T47D (cell line): ENCODE results near the gene TPRKB.
"Not testable (repeated sequence)": the region's sequence is repeated elsewhere in the genome, so short reads cannot be mapped to it uniquely, and the experiment has no call there.

Source experiments
- DNase-seq, 2 experiments: peaks; one replicate each; pipeline versions ENCODE4 v3.0.0 to v3.0.0-alpha.2; 2011 to 2012; ENCODE audit warnings: low read depth in 1 of 2, low spot score in 1 of 2
- JUND ChIP-seq: IDR thresholded peaks from 2 replicates; pipeline ENCODE4 v1.6.1; 2012; ENCODE audit warnings: low read depth
- in situ Hi-C: cut with HindIII; loops from 2 replicates; pipeline ENCODE4 v1.10.0; 2016; ENCODE audit warnings: low sequenced_read_pairs, low pct_unique_long_range_greater_than_20kb

The TPRKB gene

DNA sequence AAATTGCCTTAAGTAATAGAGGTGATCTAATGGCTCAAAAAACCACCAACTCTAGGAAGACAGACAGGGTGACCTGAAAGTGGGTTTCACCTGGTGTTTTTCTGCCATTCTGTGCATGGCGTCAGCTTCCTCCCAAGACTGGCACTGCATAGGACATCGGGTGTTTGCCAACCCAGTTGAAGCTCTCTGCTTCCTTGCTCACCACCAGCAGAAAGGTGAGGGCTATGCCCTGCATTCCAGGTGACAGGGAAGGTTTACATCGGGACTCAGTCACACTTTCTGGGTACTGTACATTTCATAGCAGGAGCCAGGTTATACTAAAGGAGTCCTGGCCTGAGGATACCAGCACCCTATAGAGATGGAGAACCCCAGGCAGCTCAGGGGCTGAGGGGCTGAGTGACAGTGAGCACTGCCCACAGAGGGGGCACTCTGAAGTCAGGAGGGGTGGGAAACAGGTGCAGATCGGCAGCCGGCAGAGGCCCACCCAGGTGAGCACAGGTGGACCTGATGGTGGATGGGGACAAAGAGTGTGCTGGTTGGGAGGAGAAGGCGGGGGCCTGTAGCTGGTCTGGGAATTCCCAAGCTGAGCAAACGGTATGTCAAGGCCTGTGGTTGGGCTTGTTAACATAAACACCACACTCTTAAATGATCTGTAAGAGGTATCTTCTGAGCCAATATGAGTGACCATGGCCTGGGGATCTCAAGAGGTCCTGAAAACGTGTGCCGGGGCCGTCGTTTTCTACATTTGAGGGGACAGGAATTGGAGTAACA lies 18.1 kb downstream of the TPRKB start:
- in situ Hi-C loops, result no loop called here
- no peak for DNase-seq
- no peak for TF ChIP-seq JUND

DNA sequence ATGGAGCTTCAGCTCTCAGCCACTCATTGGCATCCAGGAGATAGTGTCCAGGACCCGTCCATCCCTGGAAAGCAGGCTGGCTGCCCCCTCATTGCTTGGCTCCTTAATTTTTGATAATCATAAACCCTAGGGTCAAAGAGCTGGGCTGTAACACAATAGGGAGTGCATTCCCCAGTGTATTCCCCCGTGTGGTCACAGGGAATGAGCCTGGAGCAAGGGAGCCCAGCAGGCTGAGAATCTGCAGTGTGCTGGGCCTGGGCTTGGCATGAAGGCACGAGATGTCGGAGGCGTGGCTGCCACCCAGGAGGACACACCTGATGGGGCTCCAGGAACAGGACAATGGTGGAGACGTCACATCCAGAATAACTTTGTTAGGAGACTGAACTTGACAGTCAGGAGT lies 18.7 kb downstream of the TPRKB start:
- no peak for TF ChIP-seq JUND
- no peak for DNase-seq
- in situ Hi-C loops, result no loop called here

DNA sequence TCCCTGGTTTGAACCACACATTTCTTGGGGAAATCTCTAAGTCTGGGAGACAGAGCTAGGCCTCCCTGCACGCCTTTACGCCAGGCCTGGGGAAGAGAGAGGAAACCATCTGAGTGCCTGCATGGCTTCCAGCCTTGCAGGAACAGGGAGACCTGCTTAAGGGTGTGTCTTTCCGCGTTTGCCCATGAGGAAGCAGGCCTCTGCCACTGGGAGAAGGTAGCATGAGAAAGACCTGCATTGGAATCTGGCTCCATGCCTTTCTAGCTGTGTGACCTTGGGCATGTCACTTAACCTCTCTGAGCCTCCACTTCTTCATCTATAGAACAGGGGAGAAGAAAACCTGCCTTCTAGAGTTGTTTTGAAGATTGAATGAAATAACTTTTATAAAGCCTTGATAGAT lies 19.4 kb downstream of the TPRKB start:
- in situ Hi-C loops, result not testable (repeated sequence)

DNA sequence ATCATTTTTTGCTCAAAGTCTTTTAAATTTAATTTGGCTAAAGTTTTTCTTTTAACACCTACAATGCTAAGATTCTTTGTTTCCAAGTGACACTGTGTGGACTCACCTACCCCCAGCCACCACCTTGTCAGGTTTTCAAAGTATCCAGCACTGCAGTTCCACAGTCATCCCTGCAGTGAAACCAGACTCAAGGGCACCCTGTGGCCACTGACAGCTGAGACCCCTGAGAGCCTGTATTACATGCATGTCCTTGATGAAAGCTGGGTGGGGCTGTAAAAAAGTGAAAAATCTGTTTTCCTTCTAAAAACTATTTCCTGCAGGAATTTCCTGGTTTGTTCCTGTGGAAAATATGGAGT lies 19.9 kb downstream of the TPRKB start:
- DNase-seq, result no peak
- TF ChIP-seq JUND, result no peak
- in situ Hi-C loops, result no loop called here

More for the DNA sequence above, 19.4 kb downstream of the TPRKB start:
- DNase-seq, result not testable (repeated sequence)

DNA sequence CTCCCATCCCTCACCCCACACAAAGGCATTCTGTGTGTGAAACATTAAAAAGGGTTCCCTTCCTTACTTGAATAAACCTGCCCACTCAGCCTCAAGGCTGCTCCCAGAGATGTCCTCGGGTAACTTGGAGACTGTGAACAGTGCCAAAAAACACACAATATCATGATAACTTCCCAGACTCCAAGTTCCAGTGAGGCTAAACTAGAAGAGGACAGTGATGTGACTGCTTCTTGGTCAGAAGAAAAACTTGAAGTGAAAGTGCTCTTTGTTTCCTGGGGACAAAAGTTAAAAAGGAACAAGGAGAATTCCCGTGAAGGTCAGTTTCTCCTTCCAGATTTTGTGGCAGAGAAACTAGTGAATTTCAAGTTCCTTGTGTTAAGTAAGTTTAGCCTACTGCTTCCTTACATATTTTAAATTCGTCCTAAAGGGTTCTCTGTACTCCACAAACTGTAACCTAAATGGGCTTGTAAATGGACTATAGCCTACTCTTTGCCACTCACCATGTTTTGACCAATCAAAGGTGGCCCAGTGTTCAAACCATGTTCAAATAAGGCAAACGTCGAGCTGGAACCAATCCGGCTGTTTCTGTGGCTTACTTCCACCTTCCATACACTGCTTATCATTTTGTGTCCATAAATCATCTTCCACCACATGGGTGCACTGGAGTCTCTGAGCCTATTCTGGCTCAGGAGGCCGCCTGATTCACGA lies 20.4 kb downstream of the TPRKB start:
- in situ Hi-C loops, result no loop called here
- no peak for DNase-seq
- TF ChIP-seq JUND, result no peak

DNA sequence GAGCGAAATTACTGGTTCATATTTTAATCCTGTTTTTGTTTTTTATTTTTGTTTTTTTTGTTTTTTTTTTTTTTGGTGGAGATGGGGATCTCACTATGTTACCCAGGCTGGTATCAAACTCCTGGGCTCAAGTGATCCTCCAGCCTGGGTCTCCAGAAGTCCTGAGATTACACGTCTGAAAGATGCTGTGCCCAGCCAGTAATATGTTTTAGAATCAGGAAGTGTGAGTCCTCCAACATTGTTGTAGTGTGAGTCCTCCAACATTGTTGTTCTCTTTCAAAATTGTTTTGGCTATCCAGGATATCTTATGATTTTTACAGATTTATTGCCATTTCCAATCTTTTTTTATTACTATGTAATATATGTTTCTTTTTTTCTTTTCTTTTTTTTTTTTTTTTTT lies 23.1 kb downstream of the TPRKB start:
- no peak for DNase-seq
- in situ Hi-C loops, result no loop called here
- no peak for TF ChIP-seq JUND

DNA sequence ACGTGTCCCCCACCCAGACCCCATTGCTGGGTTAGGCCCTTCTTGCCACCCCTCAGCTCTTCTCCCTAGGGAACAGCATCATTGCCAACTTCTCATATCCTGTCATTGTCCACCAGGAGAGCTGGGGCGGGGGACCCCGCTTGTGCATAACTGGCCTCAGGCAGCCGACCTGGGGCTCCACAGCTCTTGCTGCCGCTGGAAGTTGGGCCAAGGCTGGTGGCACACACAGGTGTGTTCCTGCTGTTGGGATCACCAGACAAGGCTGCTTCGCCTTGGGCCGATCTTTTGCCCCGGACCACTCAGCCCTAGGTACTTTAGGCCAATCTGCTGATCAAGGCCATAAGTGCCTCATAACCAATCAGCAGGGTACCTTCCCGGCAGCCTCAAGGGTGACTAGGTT lies 28.6 kb downstream of the TPRKB start:
- no peak for DNase-seq
- in situ Hi-C loops, result no loop called here
- TF ChIP-seq JUND, result no peak

DNA sequence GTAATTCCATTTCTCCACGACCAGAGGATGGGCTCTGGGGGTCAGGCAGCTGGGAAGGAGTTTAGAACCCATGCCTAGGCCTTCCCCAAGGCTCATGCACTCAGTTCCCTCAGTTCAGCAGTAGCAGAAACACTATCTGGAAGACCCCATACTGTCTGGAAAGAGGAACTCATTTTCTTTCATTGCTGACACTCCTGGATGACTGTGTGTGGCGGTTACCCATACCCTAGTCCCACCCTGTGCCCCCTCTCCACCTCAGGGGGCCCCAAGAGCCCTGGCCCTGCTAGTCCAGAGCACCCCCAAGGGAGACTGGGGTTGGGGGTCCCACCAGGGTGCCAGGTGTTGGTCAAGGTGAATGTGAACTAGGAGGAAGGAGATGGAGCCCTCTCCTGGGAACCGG lies 29.5 kb downstream of the TPRKB start:
- in situ Hi-C loops, result no loop called here

DNA sequence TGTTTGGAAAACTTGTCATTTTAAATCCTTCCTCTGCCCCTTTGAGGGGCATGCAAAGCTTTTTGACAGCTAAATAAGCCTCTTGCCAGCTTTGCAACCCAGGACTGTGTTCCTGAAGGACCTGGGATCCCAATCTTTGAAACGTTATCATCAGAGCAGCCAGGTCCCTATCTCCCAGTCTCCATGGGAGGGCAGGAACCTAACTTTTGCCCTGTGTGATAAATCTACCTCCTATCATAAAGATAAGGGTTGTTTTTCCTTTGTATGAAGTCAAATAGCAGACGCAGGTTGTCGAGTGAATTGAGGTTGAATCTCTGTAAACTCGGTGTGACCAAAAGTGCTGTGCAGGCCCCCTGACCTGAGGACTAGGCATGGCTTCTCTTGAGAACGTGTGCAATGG lies 30.1 kb downstream of the TPRKB start:
- in situ Hi-C loops, result no loop called here

More for the DNA sequence above, 29.5 kb downstream of the TPRKB start:
- no peak for DNase-seq
- TF ChIP-seq JUND, result no peak

DNA sequence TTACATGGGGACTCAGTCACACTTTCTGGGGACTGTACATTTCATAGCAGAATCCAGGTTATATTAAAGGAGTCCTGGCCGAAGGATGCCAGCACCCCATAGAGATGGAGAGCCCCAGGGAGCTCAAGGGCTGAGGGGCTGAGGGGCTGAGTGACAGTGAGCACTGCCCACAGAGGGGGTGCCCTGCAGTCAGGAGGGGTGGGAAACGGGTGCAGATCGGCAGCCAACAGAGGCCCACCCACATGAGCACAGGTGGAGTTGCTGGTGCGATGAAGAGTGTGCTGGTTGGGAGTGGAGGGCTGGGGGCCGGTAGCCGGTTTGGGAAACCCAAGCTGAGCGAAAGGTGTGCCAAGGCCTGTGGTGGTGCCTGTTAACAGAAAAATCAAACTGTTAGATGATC lies 32.1 kb downstream of the TPRKB start:
- DNase-seq, result no peak
- in situ Hi-C loops, result no loop called here
- TF ChIP-seq JUND, result no peak

More for the DNA sequence above, 30.1 kb downstream of the TPRKB start:
- no peak for DNase-seq
- TF ChIP-seq JUND, result no peak

DNA sequence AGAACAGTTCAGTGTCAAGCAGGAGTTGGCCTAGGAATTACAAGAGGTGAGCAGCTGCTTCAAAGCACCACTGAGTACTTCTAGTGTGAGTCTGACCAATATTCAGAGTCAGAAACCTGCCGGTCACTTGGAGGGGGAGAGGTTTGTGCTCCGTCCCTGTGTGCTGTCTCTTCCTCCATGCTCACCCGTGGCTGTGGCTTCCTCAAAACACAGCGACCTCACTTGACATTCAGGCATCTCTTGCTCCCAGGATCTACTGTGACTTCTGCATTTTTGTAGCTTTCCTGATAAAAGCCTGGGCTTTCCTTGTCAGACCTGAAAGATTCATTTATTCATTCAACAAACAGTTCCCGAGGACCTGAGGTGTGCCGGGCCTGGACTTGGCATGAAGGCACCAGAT lies 32.9 kb downstream of the TPRKB start:
- no peak for TF ChIP-seq JUND
- no peak for DNase-seq
- in situ Hi-C loops, result no loop called here

DNA sequence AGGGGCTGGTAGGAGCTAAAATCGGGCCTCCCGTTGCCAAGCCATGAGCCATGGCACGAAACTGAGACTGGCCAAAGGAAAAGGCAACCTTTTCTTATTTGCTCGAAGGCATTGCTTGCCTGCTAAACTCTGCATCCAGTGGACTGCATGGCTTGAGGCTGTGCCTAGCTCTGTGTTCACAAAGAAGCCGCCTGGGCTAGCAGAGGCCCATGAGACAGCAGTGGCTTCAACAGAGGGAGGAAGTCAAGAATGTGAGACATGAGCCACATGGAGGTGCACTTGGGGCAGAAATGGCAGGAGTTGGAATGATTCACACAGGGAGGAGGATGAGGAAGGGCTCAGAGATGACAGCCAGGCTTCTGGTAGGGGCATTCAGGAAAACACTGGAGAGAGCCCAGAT lies 33.5 kb downstream of the TPRKB start:
- TF ChIP-seq JUND, result no peak
- DNase-seq, result no peak
- in situ Hi-C loops, result no loop called here

DNA sequence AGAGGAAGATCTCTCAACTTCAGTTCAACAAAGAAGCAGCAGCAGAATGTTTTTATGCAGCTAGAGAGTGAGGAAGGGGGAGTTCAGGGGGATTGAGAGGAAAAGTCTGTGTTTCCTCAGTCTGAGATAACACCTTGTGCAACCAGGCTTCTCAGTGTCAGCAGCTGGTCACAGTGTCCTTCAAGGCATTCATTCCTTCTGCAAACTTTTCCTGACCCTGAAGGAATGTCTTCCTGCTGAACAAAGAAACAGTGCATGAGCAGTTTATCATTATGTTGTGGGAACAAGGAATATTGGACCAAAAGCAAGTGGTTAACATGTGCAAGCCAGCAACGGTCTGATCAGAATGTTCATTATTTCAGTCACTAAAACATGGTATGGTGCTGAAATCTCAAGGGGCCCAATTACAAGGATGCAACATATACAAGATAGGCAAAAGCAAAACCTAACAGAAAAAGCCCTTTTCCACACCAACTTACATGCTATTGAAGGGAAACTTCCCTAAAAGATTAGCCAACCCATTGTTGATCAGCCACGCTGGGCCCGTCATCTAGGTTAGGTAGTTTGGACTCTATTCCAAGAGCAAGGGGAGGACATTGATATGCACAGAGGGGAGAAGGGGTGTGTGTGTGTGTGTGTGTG lies 34.2 kb downstream of the TPRKB start:
- in situ Hi-C loops, result not testable (repeated sequence)

More for the DNA sequence above, 34.2 kb downstream of the TPRKB start:
- DNase-seq, result peak in 1 of 2 experiments; percentile 20
